ENCODE data around the gene COL1A1.

GRCh38 chr17:50184064-50184463 is 17.4 kb downstream of the COL1A1 start:
- TF ChIP-seq CTCF (IDR thresholded peaks at IDR 0.05) (no peak), POLR2A (IDR thresholded peaks at IDR 0.05) (no peak)

Measured in body of pancreas (tissue), 4 donors.